Endothelial cell of umbilical vein (primary cell): Measurements from ENCODE around the gene NPB. TPM values are rescaled to one million over a fixed set of nuclear protein-coding genes. Genes with fewer than 3 reads are reported as not detected.

Experiments used
- BruUV-seq: library from RNA; stranded (reverse); fragments of 400-500 nt; replicated peaks from 2 replicates; lab custom pipeline; 2021; lab: Mats Ljungman, UMichigan
- CTCF ChIA-PET: fragments of 300-600, 350-600 bp; sonication (Branson Sonifier 250); formaldehyde crosslinking; loops from one replicate; lab custom pipeline; 2021; ENCODE audit warnings: antibody characterized with exemption, inconsistent platforms; lab: Charles Lee
- POLR2A ChIA-PET: fragments of 300-600, 350-600 bp; sonication (Branson Sonifier 250); formaldehyde crosslinking; loops from one replicate; lab custom pipeline; 2021; ENCODE audit warnings: antibody characterized with exemption, inconsistent platforms; lab: Charles Lee
- DNase-seq: peaks from one replicate; pipeline ENCODE4 v3.0.0-alpha.2; 2011; ENCODE audit warnings: low read depth, low spot score
- FAIRE-seq: peaks from 2 replicates; lab custom pipeline; 2011; peaks lifted over from hg19 to GRCh38; lab: Jason Lieb, UNC
- H2AFZ ChIP-seq: 2 replicates; pipeline ENCODE4 v1.6.0; 2012; ENCODE audit warnings: low read depth, low read length, control low read depth, inconsistent platforms
- H3K27ac ChIP-seq: 2 replicates; pipeline ENCODE4 v1.5.1; 2011; ENCODE audit warnings: low read depth, mild to moderate bottlenecking, control low read depth, low read length, moderate library complexity; ENCODE audit not compliant: insufficient read depth
- H3K27me3 ChIP-seq, 2 experiments: 2 replicates each; pipeline versions ENCODE4 v1.6.0 to v1.6.1; 2011; ENCODE audit warnings: low read length in 2 of 2, mixed read lengths in 1 of 2; ENCODE audit not compliant: control insufficient read depth in 2 of 2, insufficient read depth in 2 of 2
- H3K36me3 ChIP-seq, 2 experiments: 2 replicates in 1 of 2; 3 replicates in 1 of 2; pipeline ENCODE4 v1.5.1; 2011; ENCODE audit warnings: low read length in 2 of 2, mild to moderate bottlenecking in 1 of 2, moderate library complexity in 1 of 2; ENCODE audit not compliant: control insufficient read depth in 2 of 2, insufficient read depth in 2 of 2; ENCODE audit errors: extremely low read depth in 1 of 2
- H3K4me1 ChIP-seq: 3 replicates; pipeline ENCODE4 v1.5.1; 2011; ENCODE audit warnings: mild to moderate bottlenecking, low read length; ENCODE audit not compliant: control insufficient read depth, insufficient read depth; ENCODE audit errors: extremely low read depth
- H3K4me2 ChIP-seq: 2 replicates; pipeline ENCODE4 v1.6.1; 2011; ENCODE audit warnings: low read length, control low read depth, mixed read lengths; ENCODE audit not compliant: insufficient read depth
- H3K4me3 ChIP-seq, 3 experiments: fragments of 200-600 bp in 1 of 3; sonication (generic), shearing (Covaris generic) in 1 of 3; replicated peaks in 1 of 3; 2 replicates each; pipeline ENCODE4 v1.5.1; 2011 to 2016; ENCODE audit warnings: control low read depth in 3 of 3, low read length in 3 of 3, mild to moderate bottlenecking in 2 of 3, inconsistent platforms in 1 of 3, low read depth in 1 of 3, moderate library complexity in 1 of 3; ENCODE audit not compliant: insufficient read depth in 1 of 3
- H3K79me2 ChIP-seq: 2 replicates; pipeline ENCODE4 v1.6.0; 2012; ENCODE audit warnings: low read length, inconsistent platforms; ENCODE audit not compliant: control insufficient read depth, insufficient read depth
- H3K9ac ChIP-seq: replicated peaks from 2 replicates; pipeline ENCODE3; 2011; ENCODE audit warnings: low read length, control low read depth; ENCODE audit not compliant: insufficient read depth; ENCODE audit errors: extremely low read depth
- H3K9me1 ChIP-seq: replicated peaks from 3 replicates; pipeline ENCODE4 v1.6.0; 2011; ENCODE audit warnings: mild to moderate bottlenecking, low read length; ENCODE audit not compliant: control insufficient read depth, insufficient read depth; ENCODE audit errors: extremely low read depth
- H3K9me3 ChIP-seq: replicated peaks from 2 replicates; pipeline ENCODE4 v1.5.1; 2012; ENCODE audit warnings: low read length, inconsistent platforms; ENCODE audit not compliant: control insufficient read depth, insufficient read depth
- H4K20me1 ChIP-seq: replicated peaks from 2 replicates; pipeline ENCODE3; 2011; ENCODE audit warnings: mild to moderate bottlenecking, low read length; ENCODE audit not compliant: control insufficient read depth, insufficient read depth; ENCODE audit errors: extremely low read depth
- EZH2 ChIP-seq: IDR thresholded peaks from 2 replicates; pipeline ENCODE4 v1.6.1; 2012; ENCODE audit warnings: borderline replicate concordance, low read depth, mild to moderate bottlenecking, moderate library complexity, low read length, inconsistent platforms; ENCODE audit not compliant: severe bottlenecking
- FOS ChIP-seq: IDR thresholded peaks from 2 replicates; pipeline ENCODE4 v1.6.1; 2011; ENCODE audit warnings: mild to moderate bottlenecking, low read length, moderate library complexity, borderline replicate concordance; ENCODE audit not compliant: insufficient read depth
- GATA2 ChIP-seq: IDR thresholded peaks from 2 replicates; pipeline ENCODE4 v1.7.0; 2011; ENCODE audit warnings: low read depth, mild to moderate bottlenecking, moderate library complexity, mixed read lengths, low read length; ENCODE audit not compliant: insufficient read length, insufficient read depth
- JUN ChIP-seq: IDR thresholded peaks from 2 replicates; pipeline ENCODE4 v1.6.1; 2011; ENCODE audit warnings: borderline replicate concordance, low read depth; ENCODE audit not compliant: insufficient read length, insufficient read depth
- MAX ChIP-seq: IDR thresholded peaks from 2 replicates; pipeline ENCODE4 v1.6.1; 2011; ENCODE audit not compliant: insufficient read depth, insufficient read length
- MYC ChIP-seq: IDR thresholded peaks from one replicate; pipeline ENCODE4 v1.6.1; 2011; ENCODE audit warnings: mild to moderate bottlenecking, low read depth, low read length
- POLR2A ChIP-seq: IDR thresholded peaks from 2 replicates; pipeline ENCODE4 v1.6.1; 2012; ENCODE audit warnings: low read depth, mild to moderate bottlenecking, control low read depth, low read length
- POLR2AphosphoS5 ChIP-seq: IDR thresholded peaks from 2 replicates; pipeline ENCODE4 v1.6.1; 2012; ENCODE audit warnings: low read depth, mild to moderate bottlenecking, control low read depth, low read length, moderate library complexity; ENCODE audit not compliant: insufficient read depth
- dilution Hi-C: fragments of 300-500 bp; cut with MboI; formaldehyde crosslinking; loops from one replicate; pipeline ENCODE4 v1.15.0; 2019; ENCODE audit warnings: low sequenced_read_pairs; ENCODE audit not compliant: extremely low pct_ligation_motif_present
- intact Hi-C: fragments of 100-400 bp; cut with micrococcal nuclease; formaldehyde crosslinking; loops from one replicate; pipeline ENCODE4 v1.10.0; 2022
- polyA plus RNA-seq, 4 experiments: library from polyadenylated mRNA; depleted of rRNA in 3 of 4; stranded (reverse) in 3 of 4; unstranded in 1 of 4; fragments of >200 nt; gene quantifications; 2 replicates each; pipeline versions ENCODE4 v1.2.1 to v1.2.3, GENCODE V29; 2011 to 2012; ENCODE audit warnings: missing spikeins in 1 of 4
- total RNA-seq: library from RNA; stranded (reverse); gene quantifications from 2 replicates; pipeline ENCODE4 v1.2.3, GENCODE V29; 2021
- TF ChIP-seq, protein P1 (sequence below), 2 donors: IDR thresholded peaks; 1 replicate in 1 of 2; 2 replicates in 1 of 2; pipeline ENCODE4 v1.5.1; 2011; ENCODE audit warnings: low read length in 2 of 2, mild to moderate bottlenecking in 2 of 2, moderate library complexity in 2 of 2, control low read depth in 1 of 2, inconsistent platforms in 1 of 2, low read depth in 1 of 2; ENCODE audit not compliant: insufficient read depth in 1 of 2; ENCODE audit errors: extremely low read depth in 1 of 2

The NPB gene
- total and polyA plus RNA-seq, 2 donors (not counting 3 experiments of a cell fraction or from before 2014, with no cell fraction given): 0.33 to 0.42 TPM

GRCh38 chr17:81912441-81913309 is 10.6 kb downstream of the NPB start:
- Histone ChIP-seq H3K36me3 (peaks cover 7 to 24% of the 10 kb centered on the region in 2 experiments), H3K4me3 (no peak overlapping the region), H2AFZ (no peak overlapping the region), H3K27me3 (no peaks in the 10 kb centered on the region), H3K27ac (no peak overlapping the region), H3K9me3 (no peaks in the 10 kb centered on the region), H3K9ac (no peak overlapping the region), H3K4me1 (peaks cover 12% of the 10 kb centered on the region), H3K4me2 (no peak overlapping the region), H3K79me2 (peaks cover 9% of the 10 kb centered on the region), H3K9me1 (no peaks in the 10 kb centered on the region), H4K20me1 (no peaks in the 10 kb centered on the region)
- TF ChIP-seq MYC (no peak), EZH2 (no peak), POLR2A (no peak), GATA2 (no peak)
- no peak for FAIRE-seq
- no TSS peak for BruUV-seq
- intact Hi-C loops: no loop called here
- no peak for DNase-seq
- ChIA-PET CTCF (interaction anchor here (1.0 kb wide), 1 partner anchor 15 kb away, joined by 3 read pairs; the partner anchor contains the start of gene MAFG), POLR2A (no interaction called here)
- dilution Hi-C loops: no loop called here

DNA sequence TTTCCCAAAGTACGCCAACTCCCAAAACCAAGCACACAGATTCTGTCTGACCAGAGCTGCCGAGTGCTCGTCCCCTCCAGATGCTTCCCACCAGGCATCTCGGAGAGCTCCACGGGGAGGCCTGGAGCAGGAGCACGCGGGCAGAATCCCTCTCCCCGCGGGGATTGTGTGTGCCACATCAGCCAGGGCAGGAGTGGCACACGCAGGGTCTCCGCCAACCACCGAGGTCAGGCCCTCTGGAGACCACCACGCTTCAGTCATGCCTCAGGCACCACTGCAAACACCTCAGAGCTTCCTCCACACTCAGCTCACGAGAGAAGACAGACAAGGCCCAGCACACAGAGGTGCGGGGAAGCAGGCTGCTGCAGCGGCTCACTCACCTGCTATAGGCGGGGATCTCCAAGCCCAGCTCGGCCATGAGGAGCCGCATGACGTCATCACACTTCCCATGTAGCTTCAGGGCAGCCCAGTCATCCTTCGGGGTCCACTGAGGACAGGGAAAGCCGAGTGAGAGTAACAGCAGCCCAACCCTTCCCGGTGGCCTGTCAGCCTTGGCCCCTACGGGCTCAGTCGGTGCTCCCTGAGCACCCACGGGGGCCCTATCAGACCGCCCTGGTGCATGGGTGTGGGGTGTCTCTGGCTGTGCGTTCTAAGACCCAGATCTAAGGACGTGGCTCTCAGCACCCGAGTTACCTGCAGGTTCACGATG is 11.5 kb downstream of the NPB start:
- H3K4me2 ChIP-seq: no peak overlapping the region
- no peaks in the 10 kb centered on the region for H3K9me1 ChIP-seq
- DNase-seq (no peak), FAIRE-seq (no peak)
- intact Hi-C loops (no loop called here), dilution Hi-C loops (no loop called here)
- no peaks in the 10 kb centered on the region for H3K9me3 ChIP-seq
- BruUV-seq: no TSS peak
- CTCF ChIA-PET: interaction anchor here (1.0 kb wide), 1 partner anchor 14 kb away, joined by 3 read pairs; the partner anchor contains the start of gene MAFG
- no peak overlapping the region for H3K27ac ChIP-seq
- POLR2A ChIA-PET: no interaction called here
- no peak overlapping the region for H2AFZ ChIP-seq
- TF ChIP-seq MAX (no peak), POLR2AphosphoS5 (no peak), FOS (no peak), JUN (no peak), POLR2A (no peak), GATA2 (no peak), EZH2 (no peak), MYC (no peak)
- TF ChIP-seq, protein P1, sequence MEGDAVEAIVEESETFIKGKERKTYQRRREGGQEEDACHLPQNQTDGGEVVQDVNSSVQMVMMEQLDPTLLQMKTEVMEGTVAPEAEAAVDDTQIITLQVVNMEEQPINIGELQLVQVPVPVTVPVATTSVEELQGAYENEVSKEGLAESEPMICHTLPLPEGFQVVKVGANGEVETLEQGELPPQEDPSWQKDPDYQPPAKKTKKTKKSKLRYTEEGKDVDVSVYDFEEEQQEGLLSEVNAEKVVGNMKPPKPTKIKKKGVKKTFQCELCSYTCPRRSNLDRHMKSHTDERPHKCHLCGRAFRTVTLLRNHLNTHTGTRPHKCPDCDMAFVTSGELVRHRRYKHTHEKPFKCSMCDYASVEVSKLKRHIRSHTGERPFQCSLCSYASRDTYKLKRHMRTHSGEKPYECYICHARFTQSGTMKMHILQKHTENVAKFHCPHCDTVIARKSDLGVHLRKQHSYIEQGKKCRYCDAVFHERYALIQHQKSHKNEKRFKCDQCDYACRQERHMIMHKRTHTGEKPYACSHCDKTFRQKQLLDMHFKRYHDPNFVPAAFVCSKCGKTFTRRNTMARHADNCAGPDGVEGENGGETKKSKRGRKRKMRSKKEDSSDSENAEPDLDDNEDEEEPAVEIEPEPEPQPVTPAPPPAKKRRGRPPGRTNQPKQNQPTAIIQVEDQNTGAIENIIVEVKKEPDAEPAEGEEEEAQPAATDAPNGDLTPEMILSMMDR (IDR thresholded peaks at IDR 0.05; ENCODE audit: extremely low read depth in 1 of 2, insufficient read depth in 1 of 2, low read depth in 1 of 2, low read length in 2 of 2): no peak
- peaks cover 9% of the 10 kb centered on the region for H3K79me2 ChIP-seq
- H4K20me1 ChIP-seq: no peaks in the 10 kb centered on the region
- H3K4me3 ChIP-seq: no peak overlapping the region
- H3K27me3 ChIP-seq: no peaks in the 10 kb centered on the region
- H3K36me3 ChIP-seq: peaks cover 7 to 24% of the 10 kb centered on the region in 2 experiments
- no peak overlapping the region for H3K9ac ChIP-seq
- peaks cover 12% of the 10 kb centered on the region for H3K4me1 ChIP-seq
